ENCODE data around the gene PLA2G4D.

PLA2G4D gene

GRCh38 chr15:42129364-42129763 is 35.0 kb upstream of the PLA2G4D start:
- H3K4me3 ChIP-seq (ENCODE audit: low read length), result no peak overlapping the region
- DNase-seq (ENCODE audit: low read depth, low spot score), result no peak

GRCh38 chr15:42128476-42128875 is 34.1 kb upstream of the PLA2G4D start:
- DNase-seq (ENCODE audit: low read depth, low spot score), result no peak
- no peak overlapping the region for H3K4me3 ChIP-seq (ENCODE audit: low read length)

- no peak for DNase-seq (ENCODE audit: low read depth, low spot score)
- no peak overlapping the region for H3K4me3 ChIP-seq (ENCODE audit: low read length)
Observed at GRCh38 chr15:42123546-42123945, 29.2 kb upstream of the PLA2G4D start.

- DNase-seq (ENCODE audit: low read depth, low spot score), result no peak
- no peak overlapping the region for H3K4me3 ChIP-seq (ENCODE audit: low read length)
Observed at GRCh38 chr15:42121682-42122081, 27.3 kb upstream of the PLA2G4D start.

GRCh38 chr15:42121021-42121420 is 26.7 kb upstream of the PLA2G4D start:
- no peak for DNase-seq (ENCODE audit: low read depth, low spot score)
- H3K4me3 ChIP-seq (ENCODE audit: low read length), result no peak overlapping the region

GRCh38 chr15:42120285-42120684 is 25.9 kb upstream of the PLA2G4D start:
- no peak for DNase-seq (ENCODE audit: low read depth, low spot score)
- no peak overlapping the region for H3K4me3 ChIP-seq (ENCODE audit: low read length)

GRCh38 chr15:42119446-42119760 is 25.0 kb upstream of the PLA2G4D start:
- no peak overlapping the region for H3K4me3 ChIP-seq (ENCODE audit: low read length)
- DNase-seq (ENCODE audit: low read depth, low spot score), result no peak

- no peak overlapping the region for H3K4me3 ChIP-seq (ENCODE audit: low read length)
- DNase-seq (ENCODE audit: low read depth, low spot score), result peak; percentile 25
Observed at GRCh38 chr15:42118650-42119445, 24.5 kb upstream of the PLA2G4D start.

- peak; percentile 78 for DNase-seq (ENCODE audit: low read depth, low spot score)
- no peak overlapping the region for H3K4me3 ChIP-seq (ENCODE audit: low read length)
Observed at GRCh38 chr15:42111924-42112323, 17.6 kb upstream of the PLA2G4D start.

- DNase-seq (ENCODE audit: low read depth, low spot score), result no peak
- no peak overlapping the region for H3K4me3 ChIP-seq (ENCODE audit: low read length)
Observed at GRCh38 chr15:42110367-42110766, 16.0 kb upstream of the PLA2G4D start.

GRCh38 chr15:42108806-42109205 is 14.4 kb upstream of the PLA2G4D start:
- DNase-seq (ENCODE audit: low read depth, low spot score), result no peak
- no peak overlapping the region for H3K4me3 ChIP-seq (ENCODE audit: low read length)

- H3K4me3 ChIP-seq (ENCODE audit: low read length), result no peak overlapping the region
- no peak for DNase-seq (ENCODE audit: low read depth, low spot score)
Observed at GRCh38 chr15:42108189-42108588, 13.8 kb upstream of the PLA2G4D start.

- peak; percentile 32 for DNase-seq (ENCODE audit: low read depth, low spot score)
Observed at GRCh38 chr15:42107473-42107872, 13.1 kb upstream of the PLA2G4D start.

GRCh38 chr15:42106288-42106687 is 11.9 kb upstream of the PLA2G4D start:
- DNase-seq (ENCODE audit: low read depth, low spot score), result no peak
- no peak overlapping the region for H3K4me3 ChIP-seq (ENCODE audit: low read length)

More at GRCh38 chr15:42107473-42107872, 13.1 kb upstream of the PLA2G4D start:
- H3K4me3 ChIP-seq (ENCODE audit: low read length), result peak overlapping the region; percentile 27

GRCh38 chr15:42104095-42104891 is 9.9 kb upstream of the PLA2G4D start:
- no peak for DNase-seq (ENCODE audit: low read depth, low spot score)
- H3K4me3 ChIP-seq (ENCODE audit: low read length), result no peak overlapping the region

- H3K4me3 ChIP-seq (ENCODE audit: low read length), result no peak overlapping the region
- no peak for DNase-seq (ENCODE audit: low read depth, low spot score)
Observed at GRCh38 chr15:42102646-42103235, 8.4 kb upstream of the PLA2G4D start.

GRCh38 chr15:42101861-42102260 is 7.5 kb upstream of the PLA2G4D start:
- no peak overlapping the region for H3K4me3 ChIP-seq (ENCODE audit: low read length)
- DNase-seq (ENCODE audit: low read depth, low spot score), result no peak

GRCh38 chr15:42100021-42100800 is 5.8 kb upstream of the PLA2G4D start:
- DNase-seq (ENCODE audit: low read depth, low spot score), result no peak
- H3K4me3 ChIP-seq (ENCODE audit: low read length), result no peak overlapping the region

GRCh38 chr15:42097018-42097417 is 2.7 kb upstream of the PLA2G4D start:
- DNase-seq (ENCODE audit: low read depth, low spot score), result no peak
- no peak overlapping the region for H3K4me3 ChIP-seq (ENCODE audit: low read length)

Data from Jurkat, Clone E6-1 (cell line).